H1 (cell line): ENCODE results near the gene BYSL. TPM values are rescaled to one million over a fixed set of nuclear protein-coding genes. Genes with fewer than 3 reads are reported as not detected.

Source experiments
- CTCF ChIA-PET: fragments of 300-600 bp; sonication (Branson Sonifier 250); formaldehyde crosslinking; loops from one replicate; lab custom pipeline; 2021; ENCODE audit not compliant: partially characterized antibody; lab: Charles Lee
- POLR2A ChIA-PET: fragments of 300-600 bp; sonication (Branson Sonifier 250); formaldehyde crosslinking; loops from one replicate; lab custom pipeline; 2021; ENCODE audit warnings: inconsistent platforms; ENCODE audit not compliant: partially characterized antibody; lab: Charles Lee
- DNase-seq, 2 experiments: peaks; one replicate each; pipeline versions ENCODE4 v3.0.0 to v3.0.0-alpha.2; 2010 to 2022; ENCODE audit warnings: low spot score in 2 of 2, low read depth in 1 of 2, mixed read lengths in 1 of 2
- FAIRE-seq: peaks from 2 replicates; lab custom pipeline; 2011; peaks lifted over from hg19 to GRCh38; lab: Jason Lieb, UNC
- H2AFZ ChIP-seq: 2 replicates; pipeline ENCODE4 v1.8.1; 2012; ENCODE audit warnings: low read length, inconsistent platforms
- H2AK5ac ChIP-seq: 2 replicates; pipeline ENCODE4 v1.6.1; 2013; ENCODE audit warnings: low read depth, low read length
- H2BK120ac ChIP-seq: replicated peaks from 2 replicates; pipeline ENCODE3; 2013; ENCODE audit warnings: low read depth, low read length, inconsistent platforms
- H2BK12ac ChIP-seq: 2 replicates; pipeline ENCODE4 v1.6.1; 2013; ENCODE audit warnings: low read depth, low read length
- H2BK15ac ChIP-seq: 2 replicates; pipeline ENCODE4 v1.6.1; 2013; ENCODE audit warnings: low read length
- H2BK20ac ChIP-seq: 2 replicates; pipeline ENCODE4 v1.6.1; 2013; ENCODE audit warnings: low read length
- H2BK5ac ChIP-seq: 2 replicates; pipeline ENCODE4 v1.6.1; 2013; ENCODE audit warnings: low read depth, low read length
- H3K14ac ChIP-seq: 2 replicates; pipeline ENCODE4 v1.6.1; 2013; ENCODE audit warnings: inconsistent platforms; ENCODE audit not compliant: insufficient read length
- H3K18ac ChIP-seq: 2 replicates; pipeline ENCODE4 v1.6.1; 2013; ENCODE audit warnings: low read length; ENCODE audit errors: extremely low read depth
- H3K23ac ChIP-seq: 2 replicates; pipeline ENCODE4 v1.6.1; 2013; ENCODE audit warnings: inconsistent platforms; ENCODE audit not compliant: insufficient read length
- H3K23me2 ChIP-seq: 2 replicates; pipeline ENCODE4 v1.6.1; 2013; ENCODE audit warnings: low read depth, low read length
- H3K27ac ChIP-seq: 2 replicates; pipeline ENCODE4 v1.6.1; 2011; ENCODE audit warnings: low read depth, low read length, inconsistent platforms
- H3K27me3 ChIP-seq, 4 experiments: replicated peaks in 1 of 4; 1 replicate in 1 of 4; 2 replicates in 3 of 4; pipeline versions ENCODE4 v1.6.1 to v1.8.1; 2011 to 2013; ENCODE audit warnings: low read length in 3 of 4, mild to moderate bottlenecking in 3 of 4, inconsistent platforms in 2 of 4, mixed read lengths in 2 of 4, moderate library complexity in 1 of 4; ENCODE audit not compliant: control insufficient read depth in 3 of 4, insufficient read depth in 3 of 4; ENCODE audit errors: extremely low read depth in 1 of 4
- H3K36me3 ChIP-seq, 4 experiments: 2 replicates each; pipeline versions ENCODE4 v1.6.1 to v1.8.1; 2011 to 2013; ENCODE audit warnings: mild to moderate bottlenecking in 4 of 4, low read length in 3 of 4, moderate library complexity in 2 of 4, control low read depth in 1 of 4, inconsistent platforms in 1 of 4; ENCODE audit not compliant: insufficient read depth in 4 of 4, control insufficient read depth in 2 of 4
- H3K4ac ChIP-seq: replicated peaks from 2 replicates; pipeline ENCODE3; 2013; ENCODE audit warnings: low read length, low read depth, mixed read lengths, inconsistent platforms; ENCODE audit not compliant: insufficient read length
- H3K4me1 ChIP-seq, 4 experiments: replicated peaks in 1 of 4; 1 replicate in 1 of 4; 2 replicates in 3 of 4; pipeline versions ENCODE4 v1.6.1 to v1.8.1; 2011 to 2013; ENCODE audit warnings: low read length in 3 of 4, inconsistent platforms in 2 of 4, mixed read lengths in 1 of 4; ENCODE audit not compliant: insufficient read depth in 4 of 4, control insufficient read depth in 3 of 4
- H3K4me2 ChIP-seq, 2 experiments: 2 replicates each; pipeline versions ENCODE4 v1.6.1 to v1.8.1; 2011 to 2013; ENCODE audit warnings: low read depth in 2 of 2, low read length in 2 of 2, control low read depth in 1 of 2, inconsistent platforms in 1 of 2, mild to moderate bottlenecking in 1 of 2; ENCODE audit not compliant: insufficient read depth in 1 of 2
- H3K4me3 ChIP-seq, 4 experiments: fragments of 200-600, 300-600 bp in 1 of 4; sonication (generic), shearing (Covaris generic), sonication (Bioruptor Twin) in 1 of 4; 2 replicates each; pipeline versions ENCODE4 v1.5.1 to v1.8.1; 2011 to 2016; ENCODE audit warnings: low read length in 4 of 4, low read depth in 3 of 4, control low read depth in 2 of 4, inconsistent platforms in 2 of 4, mild to moderate bottlenecking in 2 of 4, mixed read lengths in 1 of 4, moderate library complexity in 1 of 4; ENCODE audit not compliant: insufficient read depth in 2 of 4; ENCODE audit errors: extremely low read depth in 1 of 4
- H3K56ac ChIP-seq: replicated peaks from 2 replicates; pipeline ENCODE3; 2013; ENCODE audit warnings: low read depth, mild to moderate bottlenecking, mixed read lengths, low read length, inconsistent platforms; ENCODE audit not compliant: insufficient read length
- H3K79me1 ChIP-seq: 2 replicates; pipeline ENCODE4 v1.6.1; 2013; ENCODE audit warnings: low read depth, low read length, control low read depth
- H3K79me2 ChIP-seq, 2 experiments: 2 replicates each; pipeline versions ENCODE4 v1.6.1 to v1.8.1; 2012 to 2013; ENCODE audit warnings: low read length in 2 of 2, mild to moderate bottlenecking in 2 of 2, inconsistent platforms in 1 of 2; ENCODE audit not compliant: insufficient read depth in 2 of 2, control insufficient read depth in 1 of 2
- H3K9ac ChIP-seq, 4 experiments: replicated peaks in 1 of 4; 1 replicate in 1 of 4; 2 replicates in 3 of 4; pipeline versions ENCODE4 v1.6.1 to v1.8.1; 2011 to 2013; ENCODE audit warnings: low read depth in 3 of 4, low read length in 3 of 4, control low read depth in 2 of 4, mild to moderate bottlenecking in 2 of 4, moderate library complexity in 2 of 4, inconsistent platforms in 1 of 4; ENCODE audit errors: extremely low read depth in 1 of 4
- H3K9me3 ChIP-seq, 2 experiments: 2 replicates each; pipeline versions ENCODE4 v1.6.1 to v1.8.1; 2012 to 2013; ENCODE audit warnings: mild to moderate bottlenecking in 2 of 2, moderate library complexity in 2 of 2, control low read depth in 1 of 2, inconsistent platforms in 1 of 2, low read depth in 1 of 2, low read length in 1 of 2, mixed read lengths in 1 of 2; ENCODE audit not compliant: insufficient read depth in 2 of 2
- H4K20me1 ChIP-seq, 2 experiments: replicated peaks in 1 of 2; 2 replicates each; pipeline versions ENCODE3 to v1.8.1; 2011 to 2013; ENCODE audit warnings: inconsistent platforms in 2 of 2, low read length in 2 of 2, mild to moderate bottlenecking in 1 of 2; ENCODE audit not compliant: insufficient read depth in 2 of 2, control insufficient read depth in 1 of 2
- H4K5ac ChIP-seq: 2 replicates; pipeline ENCODE4 v1.6.1; 2013; ENCODE audit warnings: low read length, low read depth, mixed read lengths, inconsistent platforms; ENCODE audit not compliant: insufficient read length
- H4K8ac ChIP-seq: 2 replicates; pipeline ENCODE4 v1.8.0; 2013; ENCODE audit warnings: mild to moderate bottlenecking, moderate library complexity, low read length, inconsistent platforms; ENCODE audit not compliant: insufficient read depth; ENCODE audit errors: extremely low read depth
- H4K91ac ChIP-seq: replicated peaks from 2 replicates; pipeline ENCODE3; 2013; ENCODE audit warnings: low read length, mixed read lengths, inconsistent platforms; ENCODE audit not compliant: insufficient read length
- BCL11A ChIP-seq, 2 experiments: IDR thresholded peaks; one replicate each; pipeline ENCODE4 v1.6.1; 2011; ENCODE audit warnings: low read depth in 2 of 2, low read length in 2 of 2, mild to moderate bottlenecking in 2 of 2
- POLR2AphosphoS5 ChIP-seq: IDR thresholded peaks from 2 replicates; pipeline ENCODE4 v1.6.1; 2011; ENCODE audit warnings: low read depth, low read length
- WGBS, 2 experiments: shearing (Covaris generic) in 1 of 2; methylation state at CpG; one replicate each; pipeline versions ENCODE4 v1.1.6 to v1.1.7; 2013 to 2015; ENCODE audit warnings: low lambda C conversion rate in 2 of 2, mixed read lengths in 2 of 2, inconsistent platforms in 1 of 2, low coverage in 1 of 2, missing lambda C conversion rate in 1 of 2; ENCODE audit not compliant: insufficient replicate concordance in 2 of 2, insufficient coverage in 1 of 2, insufficient read length in 1 of 2; ENCODE audit errors: extremely low coverage in 1 of 2, missing lambda C conversion rate in 1 of 2; 5-methylcytosine and 5-hydroxymethylcytosine counted together
- polyA plus RNA-seq, 7 experiments: library from polyadenylated mRNA; depleted of rRNA in 3 of 7; stranded (reverse) in 5 of 7; unstranded in 2 of 7; fragments of >200 nt in 5 of 7; fragments of 200-250 nt in 2 of 7; gene quantifications; 1 replicate in 5 of 7; 2 replicates in 1 of 7; 4 replicates in 1 of 7; pipeline versions ENCODE4 v1.2.1 to v1.2.3, GENCODE V29; 2011 to 2013; ENCODE audit warnings: missing spikeins in 2 of 7, mixed read lengths in 2 of 7
- total RNA-seq: library from RNA; stranded (reverse); fragmentation: NEBNext Ultra II Directional; extraction: Animal tissue kit (Norgen Biotek cat#: 25700); gene quantifications from 2 replicates; pipeline ENCODE4 v1.2.1, GENCODE V29; 2021

BYSL gene
- total and polyA plus RNA-seq, 2 of the 8 experiments (the other 6 are each of a cell fraction or from before 2014, with no cell fraction given): 37.3 to 49.2 TPM

- 89% methylated on average over 6 of the region's 6 CpGs; no CpG with 5 or more reads in 1 of the 2 experiments for WGBS, 2 experiments
- H4K91ac ChIP-seq: no peak overlapping the region
- H3K23ac ChIP-seq: no peak overlapping the region
- peaks cover 0 to 6% (median 3%) of the 10 kb centered on the region in 4 experiments; a peak in 2 of 7 replicates for H3K4me1 ChIP-seq
- no peak for DNase-seq
- no peak overlapping the region for H3K27ac ChIP-seq
- H2BK12ac ChIP-seq: no peak overlapping the region
- H2BK15ac ChIP-seq: no peak overlapping the region
- H3K56ac ChIP-seq: no peak overlapping the region
- POLR2A ChIA-PET: interaction anchor here (1.5 to 12.2 kb wide), 3 partner anchors 10 to 123 kb away, joined by 4 to 235 read pairs (median 5); partner anchors contain the start of genes CCND3 and TAF8
- no peak overlapping the region for H3K18ac ChIP-seq
- H3K4me2 ChIP-seq: no peak overlapping the region
- H3K4ac ChIP-seq: no peak overlapping the region
- no peak for TF ChIP-seq BCL11A (IDR thresholded peaks at IDR 0.05; ENCODE audit: low read depth in 2 of 2, low read length in 2 of 2)
- peak; percentile 21; the same call in 1 of the 2 replicates for TF ChIP-seq POLR2AphosphoS5
- H2AK5ac ChIP-seq: no peak overlapping the region
- H4K8ac ChIP-seq: no peak overlapping the region
- peaks cover 26 to 38% of the 10 kb centered on the region in 2 experiments for H3K79me2 ChIP-seq
- no peak overlapping the region for H3K4me3 ChIP-seq
- H3K79me1 ChIP-seq: peaks cover 13% of the 10 kb centered on the region
- no peak overlapping the region for H2BK120ac ChIP-seq
- CTCF ChIA-PET: interaction anchor here (0.9 to 11.4 kb wide), 7 partner anchors 11 to 243 kb away, joined by 3 to 166 read pairs (median 4); partner anchors contain the start of genes CCND3 and TOMM6
- H2BK20ac ChIP-seq: no peak overlapping the region
- H3K9ac ChIP-seq: no peak overlapping the region
- no peak for FAIRE-seq
- H3K23me2 ChIP-seq: peaks cover 2% of the 10 kb centered on the region; the same call in 1 of the 2 replicates
- H3K9me3 ChIP-seq: no peaks in the 10 kb centered on the region
- H2AFZ ChIP-seq: no peak overlapping the region
- H2BK5ac ChIP-seq: no peak overlapping the region
- peaks cover 43 to 73% (median 63%) of the 10 kb centered on the region in 4 experiments for H3K36me3 ChIP-seq
- no peaks in the 10 kb centered on the region for H3K27me3 ChIP-seq
- H3K14ac ChIP-seq: no peak overlapping the region
- peaks cover 11 to 19% of the 10 kb centered on the region in 2 experiments for H4K20me1 ChIP-seq
- H4K5ac ChIP-seq: no peak overlapping the region
These were observed 6.0 kb downstream of the BYSL start for GRCh38 chr6:41927253-41927652.
